VCaP (cell line): Measurements from ENCODE around the gene FLT1.

Experiments
- H3K27ac ChIP-seq: fragments of 450-650 bp; 2 replicates; pipeline ENCODE4 v1.5.1; 2017
- TF ChIP-seq, protein P1 (sequence below): fragments of 450-650 bp; conservative IDR thresholded peaks from 2 replicates; pipeline ENCODE4 v1.5.1; 2017; ENCODE audit warnings: mild to moderate bottlenecking, moderate library complexity

Gene FLT1

DNA sequence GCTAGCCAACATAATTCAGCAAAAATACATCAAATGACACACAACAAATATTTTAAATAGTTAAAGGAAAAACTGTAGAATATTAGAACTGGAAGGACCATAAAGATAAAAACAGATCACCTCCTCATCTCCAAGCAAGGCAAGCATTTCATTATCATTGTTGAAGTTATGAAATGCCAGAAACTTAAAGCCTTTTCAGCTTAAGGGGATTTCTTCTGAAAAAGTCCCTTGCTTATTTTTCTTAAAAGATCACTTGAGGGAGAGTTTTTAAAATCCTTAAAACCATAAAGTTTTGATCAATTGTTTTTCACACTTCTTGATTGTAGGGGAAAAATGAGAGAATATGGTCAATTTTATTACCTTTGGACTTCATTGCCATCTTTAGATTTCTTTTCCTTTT, 37.4 kb downstream of the FLT1 start:
- TF ChIP-seq, protein P1, sequence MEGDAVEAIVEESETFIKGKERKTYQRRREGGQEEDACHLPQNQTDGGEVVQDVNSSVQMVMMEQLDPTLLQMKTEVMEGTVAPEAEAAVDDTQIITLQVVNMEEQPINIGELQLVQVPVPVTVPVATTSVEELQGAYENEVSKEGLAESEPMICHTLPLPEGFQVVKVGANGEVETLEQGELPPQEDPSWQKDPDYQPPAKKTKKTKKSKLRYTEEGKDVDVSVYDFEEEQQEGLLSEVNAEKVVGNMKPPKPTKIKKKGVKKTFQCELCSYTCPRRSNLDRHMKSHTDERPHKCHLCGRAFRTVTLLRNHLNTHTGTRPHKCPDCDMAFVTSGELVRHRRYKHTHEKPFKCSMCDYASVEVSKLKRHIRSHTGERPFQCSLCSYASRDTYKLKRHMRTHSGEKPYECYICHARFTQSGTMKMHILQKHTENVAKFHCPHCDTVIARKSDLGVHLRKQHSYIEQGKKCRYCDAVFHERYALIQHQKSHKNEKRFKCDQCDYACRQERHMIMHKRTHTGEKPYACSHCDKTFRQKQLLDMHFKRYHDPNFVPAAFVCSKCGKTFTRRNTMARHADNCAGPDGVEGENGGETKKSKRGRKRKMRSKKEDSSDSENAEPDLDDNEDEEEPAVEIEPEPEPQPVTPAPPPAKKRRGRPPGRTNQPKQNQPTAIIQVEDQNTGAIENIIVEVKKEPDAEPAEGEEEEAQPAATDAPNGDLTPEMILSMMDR, result no peak
- no peak overlapping the region for H3K27ac ChIP-seq

DNA sequence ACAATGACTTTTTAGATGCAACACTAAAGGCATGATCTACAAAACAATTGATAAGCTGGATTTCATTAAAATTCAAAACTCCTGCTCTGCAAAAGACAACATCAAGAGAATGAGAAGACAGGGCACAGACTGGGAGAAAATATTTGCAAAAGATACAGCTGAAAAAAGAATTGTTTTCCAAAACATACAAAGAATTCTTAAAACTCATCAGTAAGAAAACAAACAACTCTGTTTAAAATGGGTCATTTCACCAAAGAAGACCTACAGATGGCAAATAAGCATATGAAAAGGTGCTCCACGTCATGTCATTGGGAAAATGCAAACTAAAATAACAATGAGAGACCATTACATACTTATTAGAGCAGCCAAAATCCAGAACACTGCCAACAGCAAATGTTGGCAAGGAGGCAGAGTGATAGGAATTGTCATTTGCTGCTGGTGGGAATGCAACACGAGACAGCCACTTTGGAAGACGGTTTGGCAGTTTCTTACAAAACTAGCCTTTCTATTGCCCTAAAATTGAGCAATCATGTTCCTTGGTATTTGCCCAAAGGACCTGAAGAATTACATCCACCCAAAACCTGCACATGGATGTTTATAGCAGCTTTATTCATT, 39.2 kb downstream of the FLT1 start:
- no peak overlapping the region for H3K27ac ChIP-seq
- TF ChIP-seq, protein P1, result no peak

DNA sequence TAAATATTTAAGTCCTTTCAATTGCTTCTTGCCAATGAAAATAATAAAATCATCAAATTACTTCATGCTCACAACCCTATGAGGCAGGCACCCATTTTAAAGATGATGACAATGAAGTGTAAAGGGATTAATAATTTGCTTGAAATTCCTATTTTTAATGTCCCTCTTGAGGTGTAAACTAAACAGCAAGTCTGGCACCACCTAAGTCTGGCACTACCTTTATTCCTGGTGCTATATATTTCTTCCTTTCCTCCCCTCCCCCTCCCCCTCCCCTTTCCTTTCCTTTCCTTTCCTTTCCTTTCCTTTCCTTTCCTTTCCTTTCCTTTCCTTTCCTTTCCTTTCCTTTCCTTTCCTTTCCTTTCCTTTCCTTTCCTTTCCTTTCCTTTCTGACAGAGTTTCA, 42.2 kb downstream of the FLT1 start:
- TF ChIP-seq, protein P1, result no peak
- H3K27ac ChIP-seq, result no peak overlapping the region

DNA sequence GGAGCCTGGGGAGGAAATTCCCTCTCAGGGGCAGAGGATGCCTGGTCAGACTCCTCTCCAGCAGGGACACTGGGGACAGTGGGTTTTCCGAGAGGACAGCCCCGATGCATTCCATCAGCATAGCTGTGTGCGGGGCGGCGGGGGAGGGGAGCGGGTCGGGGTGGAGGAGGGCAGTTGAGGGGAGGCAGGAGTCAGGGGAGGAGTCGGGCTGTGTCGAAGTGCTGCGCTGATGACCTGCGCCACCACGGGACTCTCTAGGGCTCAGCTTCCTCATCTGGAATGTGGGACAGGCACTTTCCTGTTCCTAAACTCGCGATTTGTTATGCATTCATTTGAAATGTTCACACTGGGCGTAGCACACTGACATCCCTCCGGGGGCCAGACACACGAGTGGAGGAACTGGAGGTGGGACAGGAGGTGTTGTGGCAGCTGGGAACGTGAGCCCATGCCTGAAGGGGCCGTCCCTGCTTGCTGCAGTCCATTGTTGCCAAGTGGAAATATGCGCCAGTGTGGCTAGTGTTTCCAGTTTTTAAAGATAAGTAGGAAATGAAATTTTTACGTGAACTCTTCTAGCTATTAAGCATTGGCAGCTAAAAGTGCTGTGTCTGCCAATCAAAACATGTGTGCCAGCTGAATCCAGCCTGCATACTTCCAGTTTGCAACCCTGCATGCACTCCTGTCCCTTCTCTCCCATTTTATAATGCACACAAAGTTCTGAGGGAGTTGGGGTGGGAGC, 43.3 kb downstream of the FLT1 start:
- TF ChIP-seq, protein P1, result no peak
- peak overlapping the region; percentile 46; the same call in 1 of the 2 replicates for H3K27ac ChIP-seq

DNA sequence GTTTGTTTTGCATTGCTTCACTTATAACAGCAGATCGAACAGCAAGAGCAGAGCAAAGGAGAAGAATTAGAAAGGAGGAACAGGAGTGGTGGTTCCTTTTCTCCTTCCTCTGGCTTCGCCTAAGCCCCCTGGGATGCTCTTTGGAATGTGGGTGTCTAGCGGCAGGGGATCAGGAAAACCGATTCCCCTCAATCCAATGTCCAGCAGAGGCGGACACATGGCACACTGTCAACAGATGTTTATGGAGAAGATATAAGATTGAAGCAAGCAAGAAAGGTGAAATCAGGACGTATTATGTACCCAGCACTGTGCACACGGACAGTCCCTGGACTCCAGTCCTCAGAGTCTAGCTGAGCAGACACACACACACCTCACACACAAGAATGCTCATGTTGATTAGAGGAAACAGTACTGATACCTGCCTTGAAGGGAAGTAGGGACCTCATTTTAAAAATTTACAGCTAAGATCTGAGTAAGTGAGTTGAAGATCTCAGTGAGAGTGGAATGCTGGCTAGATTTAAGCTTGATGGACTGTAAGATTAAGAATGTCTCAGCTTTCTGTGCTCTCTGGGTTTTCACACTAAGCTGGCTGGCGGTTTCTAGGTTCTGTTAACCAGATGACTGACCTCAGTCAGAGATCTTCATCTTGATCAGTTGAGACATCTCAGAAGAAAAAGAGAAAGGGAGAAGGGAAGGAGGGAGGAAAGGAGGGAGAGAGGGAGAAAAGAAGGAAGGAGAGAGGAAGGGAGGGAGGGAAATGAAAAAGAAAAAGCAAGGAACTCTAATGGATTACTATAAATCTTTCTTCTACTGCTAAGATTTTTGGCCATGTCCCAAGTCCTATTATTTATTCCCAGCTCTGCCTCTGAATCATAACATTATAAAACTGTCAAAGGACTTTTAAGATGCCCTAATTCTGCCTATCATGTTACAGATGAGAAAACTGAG, 44.8 kb downstream of the FLT1 start:
- TF ChIP-seq, protein P1, result no peak

DNA sequence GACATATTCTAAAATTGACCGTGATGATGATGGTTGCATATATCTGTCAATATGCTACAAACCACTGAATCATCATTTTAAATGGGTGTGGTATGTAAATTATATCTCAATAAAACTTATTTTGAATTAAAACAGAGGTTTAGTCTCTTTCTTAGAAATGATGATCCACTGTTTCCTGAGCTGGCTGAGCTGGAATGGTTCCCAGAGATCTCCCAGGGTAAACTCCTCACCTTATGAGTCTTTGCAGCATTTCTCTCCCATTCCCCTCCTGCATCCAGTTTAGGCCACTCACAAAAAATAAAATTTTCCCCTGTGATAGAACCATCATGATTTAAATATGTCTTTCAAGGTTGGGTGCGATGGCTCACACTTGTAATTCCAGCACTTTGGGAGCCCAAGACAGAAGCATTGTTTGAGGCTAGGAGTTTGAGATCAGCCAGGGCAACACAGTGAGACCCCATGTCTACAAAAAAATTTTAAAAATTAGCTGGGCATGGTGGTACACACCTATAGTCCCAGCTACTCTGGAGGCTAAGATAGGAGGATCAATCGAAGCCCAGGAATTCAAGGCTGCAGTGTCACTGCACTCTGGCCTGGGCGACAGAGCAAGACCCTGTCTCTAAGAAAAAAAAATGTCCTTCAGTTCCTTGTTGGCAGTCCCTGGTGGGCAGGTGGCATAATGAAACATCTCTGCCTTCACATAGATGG, 46.1 kb downstream of the FLT1 start:
- TF ChIP-seq, protein P1, result no peak
- no peak overlapping the region for H3K27ac ChIP-seq

More for the DNA sequence above, 44.8 kb downstream of the FLT1 start:
- H3K27ac ChIP-seq, result peak overlapping the region; percentile 40; the same call in 1 of the 2 replicates
